IMR-90 (cell line): Measurements from ENCODE around the gene TXNDC16. TPM values are rescaled to one million over a fixed set of nuclear protein-coding genes. Genes with fewer than 3 reads are reported as not detected.

Experiments
- ATAC-seq: fragments of 200-7000 bp; cut with Tn5 transposase; 2 replicates; pipeline ENCODE4 v1.9.1; 2020; ENCODE audit warnings: low read depth, mild to moderate bottlenecking, moderate library complexity
- BruUV-seq: library from RNA; stranded (reverse); fragments of 400-500 nt; replicated peaks from 2 replicates; lab custom pipeline; 2021; lab: Mats Ljungman, UMichigan
- CTCF ChIA-PET: fragments of 300-600 bp; formaldehyde crosslinking; extraction: SDS; loops from one replicate; lab custom pipeline; 2021; ENCODE audit warnings: antibody characterized with exemption; lab: Yijun Ruan, JAX
- POLR2A ChIA-PET: fragments of 300-600 bp; sonication (Branson Sonifier 250); formaldehyde crosslinking; loops from one replicate; lab custom pipeline; 2022; ENCODE audit warnings: antibody characterized with exemption; ENCODE audit not compliant: unreplicated experiment; lab: Charles Lee
- DNase-seq: peaks from one replicate; pipeline ENCODE4 v3.0.0; 2013
- H2AFZ ChIP-seq: replicated peaks from 2 replicates; pipeline ENCODE3; 2013; ENCODE audit warnings: low read length, mild to moderate bottlenecking; ENCODE audit not compliant: poor library complexity
- H2AK5ac ChIP-seq: 2 replicates; pipeline ENCODE4 v1.6.1; 2013; ENCODE audit warnings: low read depth, low read length, inconsistent platforms
- H2AK9ac ChIP-seq: replicated peaks from 2 replicates; pipeline ENCODE3; 2013; ENCODE audit warnings: mild to moderate bottlenecking, low read depth, low read length, moderate library complexity; ENCODE audit not compliant: poor library complexity
- H2BK120ac ChIP-seq: 2 replicates; pipeline ENCODE4 v1.6.1; 2013; ENCODE audit warnings: low read depth, low read length, inconsistent platforms
- H2BK15ac ChIP-seq: 3 replicates; pipeline ENCODE4 v1.6.1; 2013; ENCODE audit warnings: low read depth, low read length, inconsistent platforms
- H2BK20ac ChIP-seq: 2 replicates; pipeline ENCODE4 v1.6.1; 2013; ENCODE audit warnings: low read depth, mild to moderate bottlenecking, inconsistent platforms, low read length, moderate library complexity
- H2BK5ac ChIP-seq: 2 replicates; pipeline ENCODE4 v1.6.1; 2013; ENCODE audit warnings: mild to moderate bottlenecking, low read depth, low read length, inconsistent platforms; ENCODE audit not compliant: poor library complexity, severe bottlenecking
- H3K14ac ChIP-seq: replicated peaks from 2 replicates; pipeline ENCODE4 v1.6.1; 2013; ENCODE audit warnings: low read depth, low read length, inconsistent platforms
- H3K18ac ChIP-seq: 2 replicates; pipeline ENCODE4 v1.6.1; 2013; ENCODE audit warnings: low read depth, low read length, control low read depth
- H3K23ac ChIP-seq: 2 replicates; pipeline ENCODE4 v1.6.1; 2013; ENCODE audit warnings: low read depth, low read length, inconsistent platforms
- H3K27ac ChIP-seq: 2 replicates; pipeline ENCODE4 v1.5.1; 2013; ENCODE audit warnings: mild to moderate bottlenecking, control low read depth, low read length; ENCODE audit not compliant: insufficient read depth
- H3K27me3 ChIP-seq: 2 replicates; pipeline ENCODE4 v1.6.1; 2013; ENCODE audit warnings: low read length; ENCODE audit not compliant: control insufficient read depth, insufficient read depth
- H3K36me3 ChIP-seq: 2 replicates; pipeline ENCODE4 v1.6.1; 2013; ENCODE audit warnings: low read length, mixed read lengths; ENCODE audit not compliant: control insufficient read depth, insufficient read depth
- H3K4ac ChIP-seq: 2 replicates; pipeline ENCODE4 v1.6.1; 2013; ENCODE audit warnings: low read depth, low read length, inconsistent platforms
- H3K4me1 ChIP-seq: 2 replicates; pipeline ENCODE4 v1.6.1; 2013; ENCODE audit warnings: low read length, mixed read lengths; ENCODE audit not compliant: control insufficient read depth, insufficient read depth
- H3K4me2 ChIP-seq: 2 replicates; pipeline ENCODE4 v1.6.1; 2013; ENCODE audit warnings: low read depth, mild to moderate bottlenecking, control low read depth, low read length, moderate library complexity
- H3K4me3 ChIP-seq: 2 replicates; pipeline ENCODE4 v1.5.1; 2013; ENCODE audit warnings: low read depth, mild to moderate bottlenecking, control low read depth, low read length, moderate library complexity; ENCODE audit not compliant: insufficient read depth
- H3K56ac ChIP-seq: 2 replicates; pipeline ENCODE4 v1.6.1; 2013; ENCODE audit warnings: low read length, inconsistent platforms; ENCODE audit not compliant: insufficient read depth; ENCODE audit errors: extremely low read depth
- H3K79me1 ChIP-seq, 2 experiments: 2 replicates each; pipeline ENCODE4 v1.6.1; 2013; ENCODE audit warnings: low read length in 2 of 2, inconsistent platforms in 1 of 2, low read depth in 1 of 2
- H3K9ac ChIP-seq: 2 replicates; pipeline ENCODE4 v1.6.1; 2013; ENCODE audit warnings: low read depth, low read length, control low read depth
- H3K9me1 ChIP-seq: 2 replicates; pipeline ENCODE4 v1.6.1; 2013; ENCODE audit warnings: low read length, inconsistent platforms; ENCODE audit not compliant: insufficient read depth
- H3K9me3 ChIP-seq: 2 replicates; pipeline ENCODE4 v1.6.1; 2013; ENCODE audit warnings: low read length; ENCODE audit not compliant: control insufficient read depth, insufficient read depth
- H4K20me1 ChIP-seq: 2 replicates; pipeline ENCODE4 v1.6.1; 2013; ENCODE audit warnings: low read length, inconsistent platforms; ENCODE audit not compliant: insufficient read depth
- H4K5ac ChIP-seq: 2 replicates; pipeline ENCODE4 v1.6.1; 2013; ENCODE audit warnings: mild to moderate bottlenecking, low read depth, low read length, control low read depth
- H4K8ac ChIP-seq, 2 experiments: 2 replicates each; pipeline ENCODE4 v1.6.1; 2013; ENCODE audit warnings: low read depth in 2 of 2, low read length in 2 of 2, control low read depth in 1 of 2, inconsistent platforms in 1 of 2
- H4K91ac ChIP-seq: 2 replicates; pipeline ENCODE4 v1.6.1; 2013; ENCODE audit warnings: low read depth, low read length, inconsistent platforms; ENCODE audit not compliant: insufficient read depth
- CEBPB ChIP-seq: IDR thresholded peaks from 2 replicates; pipeline ENCODE4 v1.6.1; 2012; ENCODE audit warnings: low read depth, low read length, improper control_type of control experiment
- CHD1 ChIP-seq: IDR thresholded peaks from 2 replicates; pipeline ENCODE4 v1.6.1; 2012; ENCODE audit warnings: low read depth, low read length, improper control_type of control experiment
- ELK1 ChIP-seq: fragments of 150-350 bp; IDR thresholded peaks from 2 replicates; pipeline ENCODE4 v1.6.1; 2016; ENCODE audit warnings: low read depth, mild to moderate bottlenecking, low read length, moderate library complexity, borderline replicate concordance
- NFE2L2 ChIP-seq: fragments of 150-350 bp; IDR thresholded peaks from 2 replicates; pipeline ENCODE4 v1.6.1; 2016; ENCODE audit warnings: low read depth, mild to moderate bottlenecking, low read length
- RAD21 ChIP-seq: IDR thresholded peaks from 2 replicates; pipeline ENCODE4 v1.6.1; 2012; ENCODE audit warnings: low read length, improper control_type of control experiment
- RCOR1 ChIP-seq: IDR thresholded peaks from 2 replicates; pipeline ENCODE4 v1.6.1; 2012; ENCODE audit warnings: mild to moderate bottlenecking, low read length, improper control_type of control experiment; ENCODE audit not compliant: insufficient replicate concordance
- WGBS, 2 experiments: methylation state at CpG; one replicate each; pipeline versions ENCODE4 v1.1.5 to v1.1.7; 2013; ENCODE audit warnings: missing lambda C conversion rate in 2 of 2; ENCODE audit not compliant: insufficient read length in 1 of 2; ENCODE audit errors: extremely low coverage in 2 of 2; 5-methylcytosine and 5-hydroxymethylcytosine counted together
- dilution Hi-C: fragments of 300-500 bp; cut with HindIII; formaldehyde crosslinking; loops from one replicate; pipeline ENCODE4 v1.14.3; 2018; ENCODE audit warnings: low sequenced_read_pairs; ENCODE audit not compliant: unreplicated experiment
- in situ Hi-C: fragments of 300-500 bp; cut with MboI; formaldehyde crosslinking; loops from 3 replicates; pipeline ENCODE4 v1.14.3; 2019; ENCODE audit warnings: low sequenced_read_pairs, inconsistent platforms, mixed read lengths
- intact Hi-C: fragments of 100-400 bp; cut with micrococcal nuclease; formaldehyde crosslinking; loops from 2 replicates; pipeline ENCODE4 v1.10.0; 2022
- polyA plus RNA-seq, 3 experiments: library from polyadenylated mRNA; depleted of rRNA; stranded (reverse); fragments of >200 nt; gene quantifications; 2 replicates each; pipeline ENCODE4 v1.2.3, GENCODE V29; 2012; ENCODE audit warnings: low replicate concordance in 1 of 3
- total RNA-seq: library from RNA; depleted of rRNA; stranded (reverse); fragments of >200 nt; gene quantifications from 2 replicates; pipeline ENCODE4 v1.2.3, GENCODE V29; 2012
- TF ChIP-seq, protein P1 (sequence below): conservative IDR thresholded peaks from 2 replicates; pipeline ENCODE4 v1.5.1; 2012; ENCODE audit warnings: mild to moderate bottlenecking, low read depth, low read length, improper control_type of control experiment
- TF ChIP-seq, protein P2 (sequence below): fragments of 150-350 bp; IDR thresholded peaks from 2 replicates; pipeline ENCODE4 v1.6.1; 2017; ENCODE audit warnings: mild to moderate bottlenecking, antibody characterized with exemption, low read length, low read depth

The TXNDC16 gene
- total and polyA plus RNA-seq, 2 of the 4 experiments (the other 2 are of a cell fraction): 1.4 TPM

GRCh38 chr14:52545584-52546317, 6.6 kb downstream of the TXNDC16 start:
- Histone ChIP-seq H4K8ac (no peak overlapping the region), H2AK9ac (no peak overlapping the region), H3K27me3 (no peaks in the 10 kb centered on the region), H4K20me1 (no peaks in the 10 kb centered on the region), H2BK5ac (no peak overlapping the region), H4K5ac (no peak overlapping the region), H3K56ac (no peak overlapping the region), H2BK15ac (no peak overlapping the region), H2AFZ (no peak overlapping the region), H3K14ac (no peak overlapping the region), H2AK5ac (no peak overlapping the region), H3K18ac (no peak overlapping the region), H3K36me3 (no peaks in the 10 kb centered on the region), H3K9me1 (no peaks in the 10 kb centered on the region), H2BK120ac (no peak overlapping the region), H3K79me1 (peaks cover 0 to under 1% of the 10 kb centered on the region in 2 experiments; a peak in 1 of 4 replicates), H2BK20ac (no peak overlapping the region), H3K4me2 (no peak overlapping the region), H3K4me3 (no peak overlapping the region), H3K4me1 (no peaks in the 10 kb centered on the region), H3K23ac (no peak overlapping the region), H3K9ac (no peak overlapping the region), H3K4ac (no peak overlapping the region), H4K91ac (no peak overlapping the region), H3K27ac (no peak overlapping the region), H3K9me3 (no peaks in the 10 kb centered on the region)
- DNase-seq (no peak), ATAC-seq (no peak)
- POLR2A ChIA-PET: no interaction called here
- no TSS peak for BruUV-seq
- intact Hi-C loops (no loop called here), in situ Hi-C loops (no loop called here), dilution Hi-C loops (no loop called here)
- no CpG with 5 or more reads among the region's 7 CpGs for WGBS, 2 experiments
- CTCF ChIA-PET: no interaction called here
- TF ChIP-seq RAD21 (no peak), CHD1 (no peak), ELK1 (no peak), RCOR1 (no peak), NFE2L2 (no peak), CEBPB (no peak)
- TF ChIP-seq, protein P1, sequence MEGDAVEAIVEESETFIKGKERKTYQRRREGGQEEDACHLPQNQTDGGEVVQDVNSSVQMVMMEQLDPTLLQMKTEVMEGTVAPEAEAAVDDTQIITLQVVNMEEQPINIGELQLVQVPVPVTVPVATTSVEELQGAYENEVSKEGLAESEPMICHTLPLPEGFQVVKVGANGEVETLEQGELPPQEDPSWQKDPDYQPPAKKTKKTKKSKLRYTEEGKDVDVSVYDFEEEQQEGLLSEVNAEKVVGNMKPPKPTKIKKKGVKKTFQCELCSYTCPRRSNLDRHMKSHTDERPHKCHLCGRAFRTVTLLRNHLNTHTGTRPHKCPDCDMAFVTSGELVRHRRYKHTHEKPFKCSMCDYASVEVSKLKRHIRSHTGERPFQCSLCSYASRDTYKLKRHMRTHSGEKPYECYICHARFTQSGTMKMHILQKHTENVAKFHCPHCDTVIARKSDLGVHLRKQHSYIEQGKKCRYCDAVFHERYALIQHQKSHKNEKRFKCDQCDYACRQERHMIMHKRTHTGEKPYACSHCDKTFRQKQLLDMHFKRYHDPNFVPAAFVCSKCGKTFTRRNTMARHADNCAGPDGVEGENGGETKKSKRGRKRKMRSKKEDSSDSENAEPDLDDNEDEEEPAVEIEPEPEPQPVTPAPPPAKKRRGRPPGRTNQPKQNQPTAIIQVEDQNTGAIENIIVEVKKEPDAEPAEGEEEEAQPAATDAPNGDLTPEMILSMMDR: no peak
- TF ChIP-seq, protein P2, sequence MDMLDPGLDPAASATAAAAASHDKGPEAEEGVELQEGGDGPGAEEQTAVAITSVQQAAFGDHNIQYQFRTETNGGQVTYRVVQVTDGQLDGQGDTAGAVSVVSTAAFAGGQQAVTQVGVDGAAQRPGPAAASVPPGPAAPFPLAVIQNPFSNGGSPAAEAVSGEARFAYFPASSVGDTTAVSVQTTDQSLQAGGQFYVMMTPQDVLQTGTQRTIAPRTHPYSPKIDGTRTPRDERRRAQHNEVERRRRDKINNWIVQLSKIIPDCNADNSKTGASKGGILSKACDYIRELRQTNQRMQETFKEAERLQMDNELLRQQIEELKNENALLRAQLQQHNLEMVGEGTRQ: no peak
